Thyroid gland (tissue), 4 donors: ENCODE measurements around the gene MRPL41. TPM values are rescaled to one million over a fixed set of nuclear protein-coding genes. Genes with fewer than 3 reads are reported as not detected.

Source experiments
- DNase-seq, 2 donors: peaks; one replicate each; pipeline ENCODE4 v3.0.0-alpha.2; 2019
- H3K27ac ChIP-seq, 3 donors: fragments of 200-600 bp; sonication (generic); 1 replicate in 2 of 3; 2 replicates in 1 of 3; pipeline ENCODE4 v1.5.1; 2016 to 2019; ENCODE audit warnings: mild to moderate bottlenecking in 1 of 3, moderate library complexity in 1 of 3
- H3K27me3 ChIP-seq: fragments of 200-600 bp; sonication (generic); one replicate; pipeline ENCODE4 v1.5.1; 2019
- H3K36me3 ChIP-seq, 2 donors: fragments of 200-600 bp; sonication (generic); one replicate each; pipeline ENCODE4 v1.5.1; 2016 to 2019
- H3K4me1 ChIP-seq, 2 donors: fragments of 200-600 bp; sonication (generic); one replicate each; pipeline ENCODE4 v1.5.1; 2017 to 2019
- H3K4me3 ChIP-seq, 3 donors: fragments of 200-600 bp; sonication (generic); replicated peaks in 1 of 3; 1 replicate in 2 of 3; 2 replicates in 1 of 3; pipeline ENCODE4 v1.5.1; 2016; ENCODE audit warnings: mild to moderate bottlenecking in 1 of 3
- H3K9me3 ChIP-seq: fragments of 200-600 bp; sonication (generic); one replicate; pipeline ENCODE4 v1.5.1; 2017
- CTCF ChIP-seq, 6 experiments: fragments of 200-600 bp in 3 of 6; fragments of 450-650 bp in 3 of 6; sonication (generic) in 3 of 6; IDR thresholded peaks; one replicate each; pipeline ENCODE4 v1.5.1; 2016 to 2019; ENCODE audit warnings: antibody characterized with exemption in 6 of 6, mild to moderate bottlenecking in 2 of 6, inconsistent platforms in 1 of 6, moderate library complexity in 1 of 6
- POLR2A ChIP-seq, 2 donors: fragments of 450-650 bp; IDR thresholded peaks; one replicate each; pipeline ENCODE4 v1.6.1; 2017; ENCODE audit warnings: antibody characterized with exemption in 2 of 2, mild to moderate bottlenecking in 2 of 2, moderate library complexity in 1 of 2
- WGBS, 2 donors: methylation state at CpG; one replicate each; pipeline ENCODE4 v1.1.5; 2017; 5-methylcytosine and 5-hydroxymethylcytosine counted together
- intact Hi-C: fragments of 100-400 bp; cut with DNase I; formaldehyde crosslinking; loops from one replicate; pipeline ENCODE4 v1.15.1; 2023
- total RNA-seq, 4 donors: library from RNA; depleted of rRNA; stranded (reverse); fragments of >200 nt; gene quantifications; one replicate each; pipeline ENCODE4 v1.2.3, GENCODE V29; 2016

Gene MRPL41
- 10 to 100 TPM; 24.5 to 67.2 (median 47.7) TPM for total RNA-seq

GRCh38 chr9:137551264-137552021 is at the start of gene MRPL41:
MRPL41 (plus strand) TSS chr9:137551879; CDS start chr9:137552082, 203 bp downstream.
- H3K9me3 ChIP-seq, result no peaks in the 10 kb centered on the region
- no peaks in the 10 kb centered on the region for H3K27me3 ChIP-seq
- intact Hi-C loops, result loop anchor here (10.0 kb wide), 1 partner anchor 63 kb away; the partner anchor contains the start of gene EHMT1
- TF ChIP-seq POLR2A (IDR thresholded peaks at IDR 0.05), result peak in 1 of 2 donors; percentile 72
- peak in 5 of 6 experiments; percentile 20 to 54 (median 42) for TF ChIP-seq CTCF (IDR thresholded peaks at IDR 0.05)
- H3K36me3 ChIP-seq, result peaks cover 0 to 5% of the 10 kb centered on the region in 2 donors
- peaks cover 27 to 29% of the 10 kb centered on the region in 2 donors for H3K4me1 ChIP-seq
- WGBS, 2 donors, result 0% methylated on average over 33 of the region's 106 CpGs; no CpG with 5 or more reads in 1 of the 2 donors
- peak; percentile 86 to 90 for DNase-seq
- H3K4me3 ChIP-seq, result peak within 1 kb of the TSS; percentile 7 to 89 (median 78)
- peak within 1 kb of the TSS; percentile 69 to 92 (median 87) for H3K27ac ChIP-seq

DNA sequence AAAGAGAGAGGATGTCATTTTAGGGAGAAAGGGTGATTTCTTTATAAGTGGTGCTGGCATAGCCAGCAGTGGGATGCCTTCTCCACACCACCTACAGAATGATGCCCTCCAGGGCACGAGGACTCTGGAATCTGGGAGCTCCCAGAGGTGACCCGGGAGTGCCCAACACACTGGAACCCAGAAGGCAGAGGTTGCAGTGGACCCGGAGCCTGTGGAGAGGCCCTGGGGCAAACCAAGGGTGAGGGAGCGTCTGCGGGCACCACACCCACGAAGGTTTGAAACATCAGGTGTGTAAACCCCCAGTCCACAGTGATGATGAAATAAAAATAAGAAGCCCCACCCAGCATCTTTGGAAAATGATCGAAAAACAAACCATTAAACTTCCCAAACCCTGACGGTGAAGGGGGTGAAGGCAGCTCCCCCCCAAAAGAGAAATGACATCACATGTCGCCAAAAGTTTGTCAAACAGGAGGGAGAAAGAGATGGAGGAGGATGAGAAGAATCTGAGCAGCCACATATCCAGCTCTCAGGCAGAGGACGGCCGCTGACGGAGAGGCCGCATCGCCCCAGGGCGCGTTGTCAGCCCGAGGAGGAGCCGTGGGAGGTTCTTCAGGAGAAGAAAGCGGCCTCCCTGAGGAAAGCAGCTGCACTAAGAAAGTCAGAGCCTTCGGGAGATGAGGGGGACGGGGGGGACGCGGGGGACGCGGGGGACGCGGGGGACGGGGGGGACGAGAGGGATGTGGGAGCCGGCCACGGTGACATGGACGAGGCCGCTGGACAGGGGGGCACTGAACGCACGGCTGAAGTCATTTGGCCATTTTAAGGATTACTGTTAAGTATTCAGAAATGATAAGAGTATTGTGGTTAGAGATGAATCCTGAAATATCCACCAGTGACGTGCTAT is 49.4 kb upstream of the MRPL41 start:
- H3K4me1 ChIP-seq, result no peaks in the 10 kb centered on the region
- H3K9me3 ChIP-seq, result no peaks in the 10 kb centered on the region
- intact Hi-C loops, result no loop called here
- H3K27me3 ChIP-seq, result no peaks in the 10 kb centered on the region
- no peak for DNase-seq
- no peak overlapping the region for H3K27ac ChIP-seq
- 82 to 87% methylated on average over 34 to 36 of the region's 36 CpGs for WGBS, 2 donors
- no peak overlapping the region for H3K4me3 ChIP-seq
- peaks cover 0 to 15% of the 10 kb centered on the region in 2 donors for H3K36me3 ChIP-seq
- TF ChIP-seq POLR2A (IDR thresholded peaks at IDR 0.05) (no peak), CTCF (IDR thresholded peaks at IDR 0.05) (no peak)

- intact Hi-C loops, result no loop called here
- TF ChIP-seq POLR2A (IDR thresholded peaks at IDR 0.05) (no peak), CTCF (IDR thresholded peaks at IDR 0.05) (no peak)
- no peak for DNase-seq
- no peaks in the 10 kb centered on the region for H3K9me3 ChIP-seq
- no peak overlapping the region for H3K4me3 ChIP-seq
- WGBS, 2 donors, result 91 to 94% methylated on average over 7 of the region's 7 CpGs
- no peaks in the 10 kb centered on the region for H3K4me1 ChIP-seq
- H3K27me3 ChIP-seq, result no peaks in the 10 kb centered on the region
- H3K36me3 ChIP-seq, result peaks cover 0 to 11% of the 10 kb centered on the region in 2 donors
- H3K27ac ChIP-seq, result no peak overlapping the region
Measured at GRCh38 chr9:137504432-137504777, 47.3 kb upstream of the MRPL41 start.

DNA sequence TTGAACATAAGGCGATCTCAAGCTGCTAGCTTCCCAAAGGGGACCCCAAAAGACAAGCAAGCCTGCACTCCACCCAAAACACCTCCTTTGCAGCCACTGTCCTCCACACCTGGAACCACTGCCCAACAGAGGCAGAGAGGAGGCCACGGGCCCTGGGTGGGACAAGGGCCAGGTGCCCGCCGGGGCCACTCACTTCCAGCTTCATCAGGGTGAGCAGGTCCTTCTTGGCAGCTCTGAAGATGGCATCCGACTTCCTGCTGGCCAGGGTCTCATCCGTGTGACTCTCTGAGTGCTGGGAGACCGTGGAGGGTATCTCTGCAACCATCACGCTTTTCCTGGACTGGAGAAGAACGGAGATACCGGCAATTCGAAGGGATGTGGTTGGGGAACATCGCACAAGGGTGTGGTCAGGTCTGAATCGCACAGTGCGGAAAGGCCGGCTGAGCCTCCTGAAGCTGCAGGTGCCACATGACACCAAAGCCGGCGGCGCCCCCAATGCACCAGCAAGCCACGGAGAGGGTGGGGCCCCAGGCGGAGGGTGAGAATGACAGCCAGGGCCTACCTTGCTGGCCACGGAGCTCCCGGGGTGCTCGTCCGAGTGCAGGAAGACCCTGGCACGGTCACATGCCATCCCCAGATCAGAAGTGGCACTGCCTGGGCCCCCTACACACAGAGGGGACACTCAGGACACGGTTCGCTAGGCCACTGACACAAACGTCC is 46.1 kb upstream of the MRPL41 start:
- no peak for DNase-seq
- Histone ChIP-seq H3K4me3 (no peak overlapping the region), H3K27ac (no peak overlapping the region), H3K4me1 (no peaks in the 10 kb centered on the region), H3K27me3 (no peaks in the 10 kb centered on the region), H3K9me3 (no peaks in the 10 kb centered on the region), H3K36me3 (no peaks in the 10 kb centered on the region)
- intact Hi-C loops, result no loop called here
- no peak for TF ChIP-seq CTCF (IDR thresholded peaks at IDR 0.05)
- TF ChIP-seq POLR2A (IDR thresholded peaks at IDR 0.05), result no peak
- WGBS, 2 donors, result 93 to 95% methylated on average over 19 to 28 of the region's 28 CpGs
